SW480 (cell line): Measurements from ENCODE around the gene MRPL2.
A peak's percentile ranks its signal among the peaks of the same experiment; 100 is the strongest.

Experiments
- DNase-seq: peaks from one replicate; pipeline ENCODE4 v3.0.0-alpha.2; 2016; ENCODE audit warnings: low spot score

Gene MRPL2

GRCh38 chr6:43059168-43060033 is at the start of gene MRPL2, which contains the start of gene KLC4:
TSS of gene MRPL2 (minus strand) at chr6:43059434. CDS start at chr6:43059381, 53 bp downstream.
TSS of gene KLC4 (plus strand) at chr6:43059631. CDS start at chr6:43061336, 1,705 bp downstream.
- peak; percentile 98 for DNase-seq

- no peak for DNase-seq
These were observed 48.3 kb upstream of the MRPL2 start for GRCh38 chr6:43107344-43108062.

- no peak for DNase-seq
These were observed 46.4 kb upstream of the MRPL2 start for GRCh38 chr6:43105538-43106222.

- no peak for DNase-seq
These were observed 44.1 kb upstream of the MRPL2 start for GRCh38 chr6:43103253-43103876.

GRCh38 chr6:43101497-43101896 is 42.3 kb upstream of the MRPL2 start:
- no peak for DNase-seq

- DNase-seq: no peak
These were observed 38.3 kb upstream of the MRPL2 start for GRCh38 chr6:43097502-43097901.

GRCh38 chr6:43097098-43097489 is 37.9 kb upstream of the MRPL2 start:
- DNase-seq: no peak

GRCh38 chr6:43096451-43097097 is 37.3 kb upstream of the MRPL2 start:
- DNase-seq: peak; percentile 68

GRCh38 chr6:43095939-43096338 is 36.7 kb upstream of the MRPL2 start:
- no peak for DNase-seq

- DNase-seq: no peak
These were observed 34.4 kb upstream of the MRPL2 start for GRCh38 chr6:43093436-43094289.

- no peak for DNase-seq
These were observed 33.4 kb upstream of the MRPL2 start for GRCh38 chr6:43092635-43093034.

- DNase-seq: no peak
These were observed 32.3 kb upstream of the MRPL2 start for GRCh38 chr6:43091436-43091991.

GRCh38 chr6:43091020-43091419 is 31.8 kb upstream of the MRPL2 start:
- DNase-seq: no peak

- no peak for DNase-seq
These were observed 31.3 kb upstream of the MRPL2 start for GRCh38 chr6:43090559-43090956.

GRCh38 chr6:43089874-43090558 is 30.8 kb upstream of the MRPL2 start:
- DNase-seq: peak; percentile 46

GRCh38 chr6:43089467-43089866 is 30.2 kb upstream of the MRPL2 start:
- peak; percentile 32 for DNase-seq

GRCh38 chr6:43088654-43089056 is 29.4 kb upstream of the MRPL2 start:
- DNase-seq: peak; percentile 47

- DNase-seq: no peak
These were observed 26.9 kb upstream of the MRPL2 start for GRCh38 chr6:43086022-43086658.
